ENCODE data around the gene NBEA. TPM values are rescaled to one million over a fixed set of nuclear protein-coding genes. Genes with fewer than 3 reads are reported as not detected.

Gene NBEA
- total RNA-seq, 2 experiments from 2014 or later: 0.12 to 0.23 TPM

GRCh38 chr13:35469806-35470525, 527.9 kb downstream of the NBEA start:
- H3K4me3 Mint-ChIP-seq: no peak overlapping the region
- peaks cover 46% of the 10 kb centered on the region for H3K27me3 Mint-ChIP-seq
- peaks cover 2% of the 10 kb centered on the region for H3K36me3 Mint-ChIP-seq
- H3K4me1 Mint-ChIP-seq: no peaks in the 10 kb centered on the region
- H3K27ac Mint-ChIP-seq: no peak overlapping the region
- peaks cover 8% of the 10 kb centered on the region for H3K9me3 Mint-ChIP-seq (ENCODE audit: low read depth)
- CTCF ChIA-PET: no interaction called here
- ATAC-seq: no peak
- no peak for DNase-seq

GRCh38 chr13:35470671-35471661, 528.9 kb downstream of the NBEA start:
- H3K4me1 Mint-ChIP-seq: peaks cover 9% of the 10 kb centered on the region
- CTCF ChIA-PET: no interaction called here
- DNase-seq (no peak), ATAC-seq (no peak)
- H3K27me3 Mint-ChIP-seq: peaks cover 56% of the 10 kb centered on the region
- peaks cover 4% of the 10 kb centered on the region for H3K36me3 Mint-ChIP-seq
- peaks cover 8% of the 10 kb centered on the region for H3K9me3 Mint-ChIP-seq (ENCODE audit: low read depth)
- H3K4me3 Mint-ChIP-seq: no peak overlapping the region
- H3K27ac Mint-ChIP-seq: no peak overlapping the region

- Mint-ChIP-seq H3K36me3 (peaks cover 6% of the 10 kb centered on the region), H3K4me1 (peaks cover 13% of the 10 kb centered on the region), H3K4me3 (no peak overlapping the region), H3K27ac (peak overlapping the region; percentile 19), H3K27me3 (peaks cover 65% of the 10 kb centered on the region), H3K9me3 (ENCODE audit: low read depth) (peaks cover 8% of the 10 kb centered on the region)
- ATAC-seq: no peak
- no peak for DNase-seq
- CTCF ChIA-PET: no interaction called here
Measured at GRCh38 chr13:35471706-35472322, 529.7 kb downstream of the NBEA start.

- DNase-seq (no peak), ATAC-seq (no peak)
- Mint-ChIP-seq H3K27me3 (peaks cover 71% of the 10 kb centered on the region), H3K4me3 (no peak overlapping the region), H3K4me1 (peaks cover 13% of the 10 kb centered on the region), H3K36me3 (peaks cover 6% of the 10 kb centered on the region), H3K9me3 (ENCODE audit: low read depth) (peaks cover 8% of the 10 kb centered on the region), H3K27ac (no peak overlapping the region)
- CTCF ChIA-PET: no interaction called here
Measured at GRCh38 chr13:35472323-35472881, 530.3 kb downstream of the NBEA start.

- peaks cover 6% of the 10 kb centered on the region for H3K36me3 Mint-ChIP-seq
- DNase-seq (no peak), ATAC-seq (no peak)
- peaks cover 8% of the 10 kb centered on the region for H3K9me3 Mint-ChIP-seq (ENCODE audit: low read depth)
- H3K4me1 Mint-ChIP-seq: peaks cover 13% of the 10 kb centered on the region
- no peak overlapping the region for H3K4me3 Mint-ChIP-seq
- H3K27ac Mint-ChIP-seq: no peak overlapping the region
- H3K27me3 Mint-ChIP-seq: peaks cover 80% of the 10 kb centered on the region
- CTCF ChIA-PET: no interaction called here
Measured at GRCh38 chr13:35473206-35473775, 531.2 kb downstream of the NBEA start.

- DNase-seq (no peak), ATAC-seq (no peak)
- H3K4me1 Mint-ChIP-seq: peaks cover 13% of the 10 kb centered on the region
- peaks cover 6% of the 10 kb centered on the region for H3K36me3 Mint-ChIP-seq
- no peak overlapping the region for H3K4me3 Mint-ChIP-seq
- H3K27ac Mint-ChIP-seq: no peak overlapping the region
- peaks cover 8% of the 10 kb centered on the region for H3K9me3 Mint-ChIP-seq (ENCODE audit: low read depth)
- peaks cover 81% of the 10 kb centered on the region for H3K27me3 Mint-ChIP-seq
- CTCF ChIA-PET: no interaction called here
Measured at GRCh38 chr13:35473802-35474201, 531.7 kb downstream of the NBEA start.

GRCh38 chr13:35474496-35475211, 532.6 kb downstream of the NBEA start:
- Mint-ChIP-seq H3K36me3 (peaks cover 6% of the 10 kb centered on the region), H3K27me3 (peaks cover 84% of the 10 kb centered on the region), H3K27ac (peak overlapping the region; percentile 45), H3K9me3 (ENCODE audit: low read depth) (peaks cover 8% of the 10 kb centered on the region), H3K4me3 (no peak overlapping the region), H3K4me1 (peaks cover 13% of the 10 kb centered on the region)
- DNase-seq (no peak), ATAC-seq (no peak)
- CTCF ChIA-PET: no interaction called here

- Mint-ChIP-seq H3K9me3 (ENCODE audit: low read depth) (peaks cover 5% of the 10 kb centered on the region), H3K27me3 (peaks cover 79% of the 10 kb centered on the region), H3K4me3 (peak overlapping the region; percentile 67), H3K27ac (peak overlapping the region; percentile 45), H3K36me3 (peaks cover 6% of the 10 kb centered on the region), H3K4me1 (peaks cover 13% of the 10 kb centered on the region)
- no peak for DNase-seq
- no peak for ATAC-seq
- CTCF ChIA-PET: no interaction called here
Measured at GRCh38 chr13:35475212-35475959, 533.3 kb downstream of the NBEA start.

GRCh38 chr13:35475960-35476943, 534.2 kb downstream of the NBEA start, which contains the start of gene MAB21L1:
Gene MAB21L1, minus strand, starts transcription at chr13:35476689. Its CDS starts 551 bp downstream, at chr13:35476138.
- peaks cover 13% of the 10 kb centered on the region for H3K4me1 Mint-ChIP-seq
- ATAC-seq: no peak
- H3K27me3 Mint-ChIP-seq: peaks cover 71% of the 10 kb centered on the region
- peak within 1 kb of the TSS; percentile 19 for H3K27ac Mint-ChIP-seq
- H3K9me3 Mint-ChIP-seq (ENCODE audit: low read depth): peaks cover 3% of the 10 kb centered on the region
- CTCF ChIA-PET: no interaction called here
- no peak for DNase-seq
- H3K36me3 Mint-ChIP-seq: peaks cover 5% of the 10 kb centered on the region
- H3K4me3 Mint-ChIP-seq: peak within 1 kb of the TSS; percentile 67

- Mint-ChIP-seq H3K36me3 (peaks cover 4% of the 10 kb centered on the region), H3K27ac (no peak overlapping the region), H3K4me3 (no peak overlapping the region), H3K4me1 (peaks cover 13% of the 10 kb centered on the region), H3K27me3 (peaks cover 59% of the 10 kb centered on the region), H3K9me3 (ENCODE audit: low read depth) (peaks cover 2% of the 10 kb centered on the region)
- DNase-seq: no peak
- ATAC-seq: no peak
- CTCF ChIA-PET: no interaction called here
Measured at GRCh38 chr13:35477386-35477946, 535.4 kb downstream of the NBEA start.
